H1 (cell line): ENCODE results near the gene ANKRD17. TPM values are rescaled to one million over a fixed set of nuclear protein-coding genes. Genes with fewer than 3 reads are reported as not detected.

Experiments
- CTCF ChIA-PET: fragments of 300-600 bp; sonication (Branson Sonifier 250); formaldehyde crosslinking; loops from one replicate; lab custom pipeline; 2021; ENCODE audit not compliant: partially characterized antibody; lab: Charles Lee
- POLR2A ChIA-PET: fragments of 300-600 bp; sonication (Branson Sonifier 250); formaldehyde crosslinking; loops from one replicate; lab custom pipeline; 2021; ENCODE audit warnings: inconsistent platforms; ENCODE audit not compliant: partially characterized antibody; lab: Charles Lee
- DNase-seq, 2 experiments: peaks; one replicate each; pipeline versions ENCODE4 v3.0.0 to v3.0.0-alpha.2; 2010 to 2022; ENCODE audit warnings: low spot score in 2 of 2, low read depth in 1 of 2, mixed read lengths in 1 of 2
- FAIRE-seq: peaks from 2 replicates; lab custom pipeline; 2011; peaks lifted over from hg19 to GRCh38; lab: Jason Lieb, UNC
- H2AFZ ChIP-seq: 2 replicates; pipeline ENCODE4 v1.8.1; 2012; ENCODE audit warnings: low read length, inconsistent platforms
- H2AK5ac ChIP-seq: 2 replicates; pipeline ENCODE4 v1.6.1; 2013; ENCODE audit warnings: low read depth, low read length
- H2BK120ac ChIP-seq: replicated peaks from 2 replicates; pipeline ENCODE3; 2013; ENCODE audit warnings: low read depth, low read length, inconsistent platforms
- H2BK12ac ChIP-seq: 2 replicates; pipeline ENCODE4 v1.6.1; 2013; ENCODE audit warnings: low read depth, low read length
- H2BK15ac ChIP-seq: 2 replicates; pipeline ENCODE4 v1.6.1; 2013; ENCODE audit warnings: low read length
- H2BK20ac ChIP-seq: 2 replicates; pipeline ENCODE4 v1.6.1; 2013; ENCODE audit warnings: low read length
- H2BK5ac ChIP-seq: 2 replicates; pipeline ENCODE4 v1.6.1; 2013; ENCODE audit warnings: low read depth, low read length
- H3K14ac ChIP-seq: 2 replicates; pipeline ENCODE4 v1.6.1; 2013; ENCODE audit warnings: inconsistent platforms; ENCODE audit not compliant: insufficient read length
- H3K18ac ChIP-seq: 2 replicates; pipeline ENCODE4 v1.6.1; 2013; ENCODE audit warnings: low read length; ENCODE audit errors: extremely low read depth
- H3K23ac ChIP-seq: 2 replicates; pipeline ENCODE4 v1.6.1; 2013; ENCODE audit warnings: inconsistent platforms; ENCODE audit not compliant: insufficient read length
- H3K23me2 ChIP-seq: 2 replicates; pipeline ENCODE4 v1.6.1; 2013; ENCODE audit warnings: low read depth, low read length
- H3K27ac ChIP-seq: 2 replicates; pipeline ENCODE4 v1.6.1; 2011; ENCODE audit warnings: low read depth, low read length, inconsistent platforms
- H3K27me3 ChIP-seq, 4 experiments: replicated peaks in 1 of 4; 1 replicate in 1 of 4; 2 replicates in 3 of 4; pipeline versions ENCODE4 v1.6.1 to v1.8.1; 2011 to 2013; ENCODE audit warnings: low read length in 3 of 4, mild to moderate bottlenecking in 3 of 4, inconsistent platforms in 2 of 4, mixed read lengths in 2 of 4, moderate library complexity in 1 of 4; ENCODE audit not compliant: control insufficient read depth in 3 of 4, insufficient read depth in 3 of 4; ENCODE audit errors: extremely low read depth in 1 of 4
- H3K36me3 ChIP-seq, 4 experiments: 2 replicates each; pipeline versions ENCODE4 v1.6.1 to v1.8.1; 2011 to 2013; ENCODE audit warnings: mild to moderate bottlenecking in 4 of 4, low read length in 3 of 4, moderate library complexity in 2 of 4, control low read depth in 1 of 4, inconsistent platforms in 1 of 4; ENCODE audit not compliant: insufficient read depth in 4 of 4, control insufficient read depth in 2 of 4
- H3K4ac ChIP-seq: replicated peaks from 2 replicates; pipeline ENCODE3; 2013; ENCODE audit warnings: low read length, low read depth, mixed read lengths, inconsistent platforms; ENCODE audit not compliant: insufficient read length
- H3K4me1 ChIP-seq, 4 experiments: replicated peaks in 1 of 4; 1 replicate in 1 of 4; 2 replicates in 3 of 4; pipeline versions ENCODE4 v1.6.1 to v1.8.1; 2011 to 2013; ENCODE audit warnings: low read length in 3 of 4, inconsistent platforms in 2 of 4, mixed read lengths in 1 of 4; ENCODE audit not compliant: insufficient read depth in 4 of 4, control insufficient read depth in 3 of 4
- H3K4me2 ChIP-seq, 2 experiments: 2 replicates each; pipeline versions ENCODE4 v1.6.1 to v1.8.1; 2011 to 2013; ENCODE audit warnings: low read depth in 2 of 2, low read length in 2 of 2, control low read depth in 1 of 2, inconsistent platforms in 1 of 2, mild to moderate bottlenecking in 1 of 2; ENCODE audit not compliant: insufficient read depth in 1 of 2
- H3K4me3 ChIP-seq, 4 experiments: fragments of 200-600, 300-600 bp in 1 of 4; sonication (generic), shearing (Covaris generic), sonication (Bioruptor Twin) in 1 of 4; 2 replicates each; pipeline versions ENCODE4 v1.5.1 to v1.8.1; 2011 to 2016; ENCODE audit warnings: low read length in 4 of 4, low read depth in 3 of 4, control low read depth in 2 of 4, inconsistent platforms in 2 of 4, mild to moderate bottlenecking in 2 of 4, mixed read lengths in 1 of 4, moderate library complexity in 1 of 4; ENCODE audit not compliant: insufficient read depth in 2 of 4; ENCODE audit errors: extremely low read depth in 1 of 4
- H3K56ac ChIP-seq: replicated peaks from 2 replicates; pipeline ENCODE3; 2013; ENCODE audit warnings: low read depth, mild to moderate bottlenecking, mixed read lengths, low read length, inconsistent platforms; ENCODE audit not compliant: insufficient read length
- H3K79me1 ChIP-seq: 2 replicates; pipeline ENCODE4 v1.6.1; 2013; ENCODE audit warnings: low read depth, low read length, control low read depth
- H3K79me2 ChIP-seq, 2 experiments: 2 replicates each; pipeline versions ENCODE4 v1.6.1 to v1.8.1; 2012 to 2013; ENCODE audit warnings: low read length in 2 of 2, mild to moderate bottlenecking in 2 of 2, inconsistent platforms in 1 of 2; ENCODE audit not compliant: insufficient read depth in 2 of 2, control insufficient read depth in 1 of 2
- H3K9ac ChIP-seq, 4 experiments: replicated peaks in 1 of 4; 1 replicate in 1 of 4; 2 replicates in 3 of 4; pipeline versions ENCODE4 v1.6.1 to v1.8.1; 2011 to 2013; ENCODE audit warnings: low read depth in 3 of 4, low read length in 3 of 4, control low read depth in 2 of 4, mild to moderate bottlenecking in 2 of 4, moderate library complexity in 2 of 4, inconsistent platforms in 1 of 4; ENCODE audit errors: extremely low read depth in 1 of 4
- H3K9me3 ChIP-seq, 2 experiments: 2 replicates each; pipeline versions ENCODE4 v1.6.1 to v1.8.1; 2012 to 2013; ENCODE audit warnings: mild to moderate bottlenecking in 2 of 2, moderate library complexity in 2 of 2, control low read depth in 1 of 2, inconsistent platforms in 1 of 2, low read depth in 1 of 2, low read length in 1 of 2, mixed read lengths in 1 of 2; ENCODE audit not compliant: insufficient read depth in 2 of 2
- H4K20me1 ChIP-seq, 2 experiments: replicated peaks in 1 of 2; 2 replicates each; pipeline versions ENCODE3 to v1.8.1; 2011 to 2013; ENCODE audit warnings: inconsistent platforms in 2 of 2, low read length in 2 of 2, mild to moderate bottlenecking in 1 of 2; ENCODE audit not compliant: insufficient read depth in 2 of 2, control insufficient read depth in 1 of 2
- H4K5ac ChIP-seq: 2 replicates; pipeline ENCODE4 v1.6.1; 2013; ENCODE audit warnings: low read length, low read depth, mixed read lengths, inconsistent platforms; ENCODE audit not compliant: insufficient read length
- H4K8ac ChIP-seq: 2 replicates; pipeline ENCODE4 v1.8.0; 2013; ENCODE audit warnings: mild to moderate bottlenecking, moderate library complexity, low read length, inconsistent platforms; ENCODE audit not compliant: insufficient read depth; ENCODE audit errors: extremely low read depth
- H4K91ac ChIP-seq: replicated peaks from 2 replicates; pipeline ENCODE3; 2013; ENCODE audit warnings: low read length, mixed read lengths, inconsistent platforms; ENCODE audit not compliant: insufficient read length
- ASH2L ChIP-seq: fragments of 200-600, 300-600 bp; sonication (generic); IDR thresholded peaks from one replicate; pipeline ENCODE4 v1.7.1; 2017; ENCODE audit warnings: low read length
- BCL11A ChIP-seq, 2 experiments: IDR thresholded peaks; one replicate each; pipeline ENCODE4 v1.6.1; 2011; ENCODE audit warnings: low read depth in 2 of 2, low read length in 2 of 2, mild to moderate bottlenecking in 2 of 2
- EP300 ChIP-seq, 2 experiments: IDR thresholded peaks; 1 replicate in 1 of 2; 2 replicates in 1 of 2; pipeline ENCODE4 v1.6.1; 2011 to 2012; ENCODE audit warnings: low read depth in 2 of 2, low read length in 2 of 2, mild to moderate bottlenecking in 2 of 2, borderline replicate concordance in 1 of 2, inconsistent platforms in 1 of 2, moderate library complexity in 1 of 2
- JUN ChIP-seq: IDR thresholded peaks from 2 replicates; pipeline ENCODE4 v1.6.1; 2011; ENCODE audit warnings: low read depth, mild to moderate bottlenecking, improper control_type of control experiment, low read length
- MAX ChIP-seq: IDR thresholded peaks from 2 replicates; pipeline ENCODE4 v1.6.1; 2012; ENCODE audit warnings: inconsistent platforms
- PHF8 ChIP-seq: fragments of 200-600 bp; sonication (generic); conservative IDR thresholded peaks from 2 replicates; pipeline ENCODE4 v1.7.1; 2012; ENCODE audit warnings: low read depth, mild to moderate bottlenecking, inconsistent platforms, low read length, moderate library complexity
- POLR2AphosphoS5 ChIP-seq: IDR thresholded peaks from 2 replicates; pipeline ENCODE4 v1.6.1; 2011; ENCODE audit warnings: low read depth, low read length
- RAD21 ChIP-seq, 2 experiments: IDR thresholded peaks in 1 of 2; conservative IDR thresholded peaks in 1 of 2; 2 replicates each; pipeline ENCODE4 v1.6.1; 2011; ENCODE audit warnings: low read depth in 2 of 2, low read length in 2 of 2, improper control_type of control experiment in 1 of 2, inconsistent platforms in 1 of 2, mild to moderate bottlenecking in 1 of 2, moderate library complexity in 1 of 2
- RFX5 ChIP-seq: IDR thresholded peaks from 2 replicates; pipeline ENCODE4 v1.6.1; 2011; ENCODE audit warnings: low read depth, low read length, improper control_type of control experiment, borderline replicate concordance
- SIX5 ChIP-seq: IDR thresholded peaks from 2 replicates; pipeline ENCODE4 v1.6.1; 2011; ENCODE audit warnings: mild to moderate bottlenecking, low read depth, low read length
- SRF ChIP-seq: IDR thresholded peaks from 2 replicates; pipeline ENCODE4 v1.6.1; 2011; ENCODE audit warnings: mild to moderate bottlenecking, low read depth, low read length, moderate library complexity
- TBP ChIP-seq: IDR thresholded peaks from 2 replicates; pipeline ENCODE4 v1.6.1; 2011; ENCODE audit warnings: low read depth, low read length, improper control_type of control experiment
- YY1 ChIP-seq: IDR thresholded peaks from 2 replicates; pipeline ENCODE4 v1.6.1; 2011; ENCODE audit warnings: low read depth, mild to moderate bottlenecking, low read length
- WGBS, 2 experiments: shearing (Covaris generic) in 1 of 2; methylation state at CpG; one replicate each; pipeline versions ENCODE4 v1.1.6 to v1.1.7; 2013 to 2015; ENCODE audit warnings: low lambda C conversion rate in 2 of 2, mixed read lengths in 2 of 2, inconsistent platforms in 1 of 2, low coverage in 1 of 2, missing lambda C conversion rate in 1 of 2; ENCODE audit not compliant: insufficient replicate concordance in 2 of 2, insufficient coverage in 1 of 2, insufficient read length in 1 of 2; ENCODE audit errors: extremely low coverage in 1 of 2, missing lambda C conversion rate in 1 of 2; 5-methylcytosine and 5-hydroxymethylcytosine counted together
- polyA plus RNA-seq, 7 experiments: library from polyadenylated mRNA; depleted of rRNA in 3 of 7; stranded (reverse) in 5 of 7; unstranded in 2 of 7; fragments of >200 nt in 5 of 7; fragments of 200-250 nt in 2 of 7; gene quantifications; 1 replicate in 5 of 7; 2 replicates in 1 of 7; 4 replicates in 1 of 7; pipeline versions ENCODE4 v1.2.1 to v1.2.3, GENCODE V29; 2011 to 2013; ENCODE audit warnings: missing spikeins in 2 of 7, mixed read lengths in 2 of 7
- total RNA-seq: library from RNA; stranded (reverse); fragmentation: NEBNext Ultra II Directional; extraction: Animal tissue kit (Norgen Biotek cat#: 25700); gene quantifications from 2 replicates; pipeline ENCODE4 v1.2.1, GENCODE V29; 2021

Gene ANKRD17
- total and polyA plus RNA-seq, 2 of the 8 experiments (the other 6 are each of a cell fraction or from before 2014, with no cell fraction given) = 42.4 to 93.7 TPM

GRCh38 chr4:73258436-73258685, 237 bp downstream of the ANKRD17 start:
- Histone ChIP-seq H3K4me3 (peak overlapping the region; percentile 86 to 100 (median 94)), H4K5ac (peak overlapping the region; percentile 13), H3K9me3 (no peaks in the 10 kb centered on the region), H3K79me1 (no peaks in the 10 kb centered on the region; the same call in 1 of the 2 replicates), H3K23ac (no peak overlapping the region), H3K23me2 (no peaks in the 10 kb centered on the region; the same call in 1 of the 2 replicates), H3K4me2 (peak overlapping the region; percentile 80 to 85), H3K18ac (peak overlapping the region; percentile 68), H2AFZ (no peak overlapping the region), H3K9ac (peak overlapping the region; percentile 86 to 97 (median 90)), H2AK5ac (no peak overlapping the region; the same call in 1 of the 2 replicates), H3K56ac (peak overlapping the region; percentile 73), H4K91ac (peak overlapping the region; percentile 83), H2BK120ac (no peak overlapping the region), H2BK5ac (peak overlapping the region; percentile 85; the same call in 1 of the 2 replicates), H4K20me1 (peaks cover 0 to 15% of the 10 kb centered on the region in 2 experiments), H3K79me2 (peaks cover 17 to 73% of the 10 kb centered on the region in 2 experiments), H3K27ac (peak overlapping the region; percentile 99), H3K36me3 (peaks cover 0 to 10% (median 0%) of the 10 kb centered on the region in 4 experiments; a peak in 2 of 8 replicates), H3K14ac (no peak overlapping the region), H2BK12ac (no peak overlapping the region; the same call in 1 of the 2 replicates), H3K4ac (no peak overlapping the region), H3K27me3 (no peaks in the 10 kb centered on the region), H3K4me1 (peaks cover 0 to 5% (median 0%) of the 10 kb centered on the region in 4 experiments; a peak in 2 of 7 replicates), H2BK20ac (no peak overlapping the region), H4K8ac (peak overlapping the region; percentile 96; the same call in 1 of the 2 replicates), H2BK15ac (no peak overlapping the region)
- ChIA-PET CTCF (interaction anchor here (1.0 to 1.9 kb wide), 3 partner anchors 18 to 189 kb away, joined by 3 to 6 read pairs (median 4); partner anchors contain the start of gene COX18), POLR2A (interaction anchor here (0.9 to 4.3 kb wide), 16 partner anchors 10 to 188 kb away, joined by 3 to 17 read pairs (median 4); partner anchors contain the start of gene COX18)
- 0% methylated on average over 14 of the region's 30 CpGs; no CpG with 5 or more reads in 1 of the 2 experiments for WGBS, 2 experiments
- no peak for FAIRE-seq
- DNase-seq = no peak
- no peak for TF ChIP-seq TBP
- TF ChIP-seq BCL11A (IDR thresholded peaks at IDR 0.05; ENCODE audit: low read depth in 2 of 2, low read length in 2 of 2) = no peak
- 0 out of 2 replicates have a peak, but pooled peaks have one; percentile 38 for TF ChIP-seq YY1
- TF ChIP-seq JUN = no peak
- no peak for TF ChIP-seq RFX5
- TF ChIP-seq POLR2AphosphoS5 = no peak
- 0 out of 2 replicates have a peak, but pooled peaks have one; percentile 62 for TF ChIP-seq PHF8
- peak in 1 of 2 experiments; percentile 8; a peak in 1 of 4 replicates for TF ChIP-seq RAD21 (IDR thresholded peaks at IDR 0.05 in 1 of 2, conservative IDR thresholded peaks at IDR 0.05 in 1 of 2; ENCODE audit: low read depth in 2 of 2, low read length in 2 of 2)
- no peak for TF ChIP-seq SIX5
- TF ChIP-seq ASH2L = peak; percentile 67
- TF ChIP-seq SRF = no peak
- TF ChIP-seq EP300 (IDR thresholded peaks at IDR 0.05; ENCODE audit: borderline replicate concordance in 1 of 2, low read depth in 2 of 2, low read length in 2 of 2) = no peak; a peak in 1 of 3 replicates
- TF ChIP-seq MAX = no peak
